ENCODE data around the gene MAP2K4. TPM values are rescaled to one million over a fixed set of nuclear protein-coding genes. Genes with fewer than 3 reads are reported as not detected.

The MAP2K4 gene
- total and polyA plus RNA-seq, 2 of the 8 experiments (the other 6 are each of a cell fraction or from before 2014, with no cell fraction given), result 14.2 to 37.3 TPM

- WGBS, 2 experiments (ENCODE audit: extremely low coverage in 1 of 2, insufficient coverage in 1 of 2, insufficient read length in 1 of 2, insufficient replicate concordance in 2 of 2, low coverage in 1 of 2, low lambda C conversion rate in 2 of 2, missing lambda C conversion rate in 1 of 2), result 100% methylated on average over 1 of the region's 1 CpG; no CpG with 5 or more reads in 1 of the 2 experiments
- ChIA-PET POLR2A (ENCODE audit: partially characterized antibody) (no interaction called here), CTCF (ENCODE audit: partially characterized antibody) (no interaction called here)
- H2BK15ac ChIP-seq (ENCODE audit: low read length), result no peak overlapping the region
- no peak overlapping the region for H3K56ac ChIP-seq (replicated peaks; ENCODE audit: insufficient read length, low read depth, low read length)
- H2AK5ac ChIP-seq (ENCODE audit: low read depth, low read length), result no peak overlapping the region
- no peak for FAIRE-seq
- H3K79me2 ChIP-seq (ENCODE audit: control insufficient read depth in 1 of 2, insufficient read depth in 2 of 2, low read length in 2 of 2), result peaks cover 0 to 81% of the 10 kb centered on the region in 2 experiments; a peak in 2 of 4 replicates
- H3K14ac ChIP-seq (ENCODE audit: insufficient read length), result no peak overlapping the region
- no peak overlapping the region for H3K4me3 ChIP-seq (ENCODE audit: extremely low read depth in 1 of 4, insufficient read depth in 2 of 4, low read depth in 3 of 4, low read length in 4 of 4)
- no peak for DNase-seq (ENCODE audit: low read depth in 1 of 2, low spot score in 2 of 2)
- no peak overlapping the region for H2BK5ac ChIP-seq (ENCODE audit: low read depth, low read length)
- no peak overlapping the region for H3K18ac ChIP-seq (ENCODE audit: extremely low read depth, low read length)
- no peaks in the 10 kb centered on the region for H3K9me3 ChIP-seq (ENCODE audit: insufficient read depth in 2 of 2, low read depth in 1 of 2, low read length in 1 of 2)
- H3K79me1 ChIP-seq (ENCODE audit: low read depth, low read length), result no peaks in the 10 kb centered on the region
- H4K91ac ChIP-seq (replicated peaks; ENCODE audit: insufficient read length, low read length), result no peak overlapping the region
- no peak overlapping the region for H2AFZ ChIP-seq (ENCODE audit: low read length)
- no peak overlapping the region for H2BK120ac ChIP-seq (replicated peaks; ENCODE audit: low read depth, low read length)
- H3K9ac ChIP-seq (replicated peaks in 1 of 4; ENCODE audit: extremely low read depth in 1 of 4, low read depth in 3 of 4, low read length in 3 of 4), result no peak overlapping the region
- no peak overlapping the region for H4K8ac ChIP-seq (ENCODE audit: extremely low read depth, insufficient read depth, low read length)
- no peaks in the 10 kb centered on the region for H4K20me1 ChIP-seq (replicated peaks in 1 of 2; ENCODE audit: control insufficient read depth in 1 of 2, insufficient read depth in 2 of 2, low read length in 2 of 2)
- H3K4ac ChIP-seq (replicated peaks; ENCODE audit: insufficient read length, low read depth, low read length), result no peak overlapping the region
- no peak overlapping the region for H3K27ac ChIP-seq (ENCODE audit: low read depth, low read length)
- no peaks in the 10 kb centered on the region for H3K27me3 ChIP-seq (replicated peaks in 1 of 4; ENCODE audit: control insufficient read depth in 3 of 4, extremely low read depth in 1 of 4, insufficient read depth in 3 of 4, low read length in 3 of 4)
- H4K5ac ChIP-seq (ENCODE audit: insufficient read length, low read depth, low read length), result no peak overlapping the region
- H2BK12ac ChIP-seq (ENCODE audit: low read depth, low read length), result no peak overlapping the region
- no peak overlapping the region for H3K4me2 ChIP-seq (ENCODE audit: insufficient read depth in 1 of 2, low read depth in 2 of 2, low read length in 2 of 2)
- H3K4me1 ChIP-seq (replicated peaks in 1 of 4; ENCODE audit: control insufficient read depth in 3 of 4, insufficient read depth in 4 of 4, low read length in 3 of 4), result peaks cover 0 to 4% (median 0%) of the 10 kb centered on the region in 4 experiments; a peak in 1 of 7 replicates
- H2BK20ac ChIP-seq (ENCODE audit: low read length), result no peak overlapping the region
- no peaks in the 10 kb centered on the region for H3K23me2 ChIP-seq (ENCODE audit: low read depth, low read length)
- H3K23ac ChIP-seq (ENCODE audit: insufficient read length), result no peak overlapping the region
- no peaks in the 10 kb centered on the region; a peak in 1 of 8 replicates for H3K36me3 ChIP-seq (ENCODE audit: control insufficient read depth in 2 of 4, insufficient read depth in 4 of 4, low read length in 3 of 4)
- TF ChIP-seq SRF (IDR thresholded peaks at IDR 0.05; ENCODE audit: low read depth, low read length) (no peak), RNF2 (IDR thresholded peaks at IDR 0.05; ENCODE audit: borderline replicate concordance, low read depth, low read length, missing control alignments, poor library complexity, severe bottlenecking) (no peak), RAD21 (IDR thresholded peaks at IDR 0.05 in 1 of 2, conservative IDR thresholded peaks at IDR 0.05 in 1 of 2; ENCODE audit: low read depth in 2 of 2, low read length in 2 of 2) (no peak), NRF1 (IDR thresholded peaks at IDR 0.05; ENCODE audit: low read depth, low read length) (no peak), TEAD4 (IDR thresholded peaks at IDR 0.05; ENCODE audit: low read depth, low read length) (no peak), FOSL1 (IDR thresholded peaks at IDR 0.05; ENCODE audit: insufficient read depth, low read depth, low read length) (no peak), BRCA1 (IDR thresholded peaks at IDR 0.05; ENCODE audit: low read depth, low read length) (no peak), SP1 (IDR thresholded peaks at IDR 0.05; ENCODE audit: low read depth, low read length) (no peak), CBX5 (IDR thresholded peaks at IDR 0.05; ENCODE audit: low read depth, low read length) (no peak), CTCF (IDR thresholded peaks at IDR 0.05; ENCODE audit: control extremely low read depth in 1 of 3, insufficient read depth in 1 of 3, low read depth in 1 of 3, low read length in 3 of 3) (no peak), MAX (IDR thresholded peaks at IDR 0.05) (no peak)
Observed at GRCh38 chr17:12057520-12057919, 36.8 kb downstream of the MAP2K4 start.
